Testis (tissue), 2 donors: Measurements from ENCODE around the gene COL26A1.

Experiments used
- POLR2A ChIP-seq: fragments of 450-650 bp; IDR thresholded peaks from one replicate; pipeline ENCODE4 v1.6.1; 2017; ENCODE audit warnings: antibody characterized with exemption, mild to moderate bottlenecking, moderate library complexity
- TF ChIP-seq, protein P1 (sequence below), 3 experiments: fragments of 450-650 bp in 2 of 3; fragments of 200-600 bp in 1 of 3; sonication (generic) in 1 of 3; IDR thresholded peaks; one replicate each; pipeline ENCODE4 v1.5.1; 2016 to 2019; ENCODE audit warnings: antibody characterized with exemption in 3 of 3, mild to moderate bottlenecking in 2 of 3, moderate library complexity in 1 of 3

- TF ChIP-seq, protein P1, sequence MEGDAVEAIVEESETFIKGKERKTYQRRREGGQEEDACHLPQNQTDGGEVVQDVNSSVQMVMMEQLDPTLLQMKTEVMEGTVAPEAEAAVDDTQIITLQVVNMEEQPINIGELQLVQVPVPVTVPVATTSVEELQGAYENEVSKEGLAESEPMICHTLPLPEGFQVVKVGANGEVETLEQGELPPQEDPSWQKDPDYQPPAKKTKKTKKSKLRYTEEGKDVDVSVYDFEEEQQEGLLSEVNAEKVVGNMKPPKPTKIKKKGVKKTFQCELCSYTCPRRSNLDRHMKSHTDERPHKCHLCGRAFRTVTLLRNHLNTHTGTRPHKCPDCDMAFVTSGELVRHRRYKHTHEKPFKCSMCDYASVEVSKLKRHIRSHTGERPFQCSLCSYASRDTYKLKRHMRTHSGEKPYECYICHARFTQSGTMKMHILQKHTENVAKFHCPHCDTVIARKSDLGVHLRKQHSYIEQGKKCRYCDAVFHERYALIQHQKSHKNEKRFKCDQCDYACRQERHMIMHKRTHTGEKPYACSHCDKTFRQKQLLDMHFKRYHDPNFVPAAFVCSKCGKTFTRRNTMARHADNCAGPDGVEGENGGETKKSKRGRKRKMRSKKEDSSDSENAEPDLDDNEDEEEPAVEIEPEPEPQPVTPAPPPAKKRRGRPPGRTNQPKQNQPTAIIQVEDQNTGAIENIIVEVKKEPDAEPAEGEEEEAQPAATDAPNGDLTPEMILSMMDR (IDR thresholded peaks at IDR 0.05) = no peak
- no peak for TF ChIP-seq POLR2A
Observed at GRCh38 chr7:101376601-101377000, 13.9 kb downstream of the COL26A1 start.
